ENCODE results near the gene POLA2.

DNA sequence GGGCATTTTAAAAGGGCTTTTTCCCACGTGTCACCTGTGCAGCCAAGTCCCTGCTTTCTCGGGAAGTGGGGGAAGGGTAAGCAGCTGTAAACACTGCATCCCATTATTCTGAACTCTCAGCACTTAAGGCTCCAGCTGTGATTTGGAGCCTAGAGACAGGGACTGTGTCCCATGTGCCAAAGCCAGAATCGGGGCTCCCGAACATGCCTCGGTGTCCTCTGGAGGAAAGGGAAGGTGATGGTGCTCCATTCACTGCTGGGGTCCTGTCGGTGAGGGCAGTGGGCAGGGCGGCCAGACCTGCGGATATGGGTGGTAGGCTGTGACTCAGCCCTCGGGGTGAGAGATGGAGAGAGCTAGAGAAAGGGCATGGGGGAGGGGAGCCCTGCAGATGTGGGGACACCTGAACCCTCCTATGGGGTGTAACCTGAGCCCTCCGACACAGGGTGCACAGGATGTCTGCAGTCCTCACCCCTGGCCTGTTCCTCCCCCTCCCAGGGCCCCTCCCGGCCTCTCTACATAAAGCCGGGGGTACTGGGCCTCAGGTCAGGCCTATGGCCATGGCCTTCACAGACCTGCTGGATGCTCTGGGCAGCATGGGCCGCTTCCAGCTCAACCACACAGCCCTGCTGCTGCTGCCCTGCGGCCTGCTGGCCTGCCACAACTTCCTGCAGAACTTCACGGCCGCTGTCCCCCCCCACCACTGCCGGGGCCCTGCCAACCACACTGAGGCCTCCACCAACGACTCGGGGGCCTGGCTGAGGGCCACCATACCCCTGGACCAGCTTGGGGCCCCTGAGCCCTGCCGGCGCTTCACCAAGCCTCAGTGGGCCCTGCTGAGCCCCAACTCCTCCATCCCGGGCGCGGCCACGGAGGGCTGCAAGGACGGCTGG is 48.2 kb upstream of the POLA2 start:
- TF ChIP-seq SUZ12 (IDR thresholded peaks at IDR 0.05; ENCODE audit: extremely low read depth, insufficient read depth, insufficient read length) = no peak
- TF ChIP-seq ZNF274 (IDR thresholded peaks at IDR 0.05; ENCODE audit: low read depth, low read length) = no peak
